ENCODE measurements around the gene WDR88.
"Not testable (repeated sequence)": the region's sequence is repeated elsewhere in the genome, so short reads cannot be mapped to it uniquely, and the experiment has no call there.

Gene WDR88

GRCh38 chr19:33156334-33156733 is 24.4 kb downstream of the WDR88 start:
- H3K4me3 ChIP-seq (ENCODE audit: low read depth, low read length), result no peak overlapping the region
- in situ Hi-C loops (cut with HindIII; ENCODE audit: low sequenced_read_pairs), result no loop called here
- no peak for DNase-seq (ENCODE audit: low read depth, low spot score)
- no peak for TF ChIP-seq CTCF (IDR thresholded peaks at IDR 0.05; ENCODE audit: low read depth, low read length)

- H3K4me3 ChIP-seq (ENCODE audit: low read depth, low read length), result no peak overlapping the region
- no peak for TF ChIP-seq CTCF (IDR thresholded peaks at IDR 0.05; ENCODE audit: low read depth, low read length)
- in situ Hi-C loops (cut with HindIII; ENCODE audit: low sequenced_read_pairs), result no loop called here
- no peak for DNase-seq (ENCODE audit: low read depth, low spot score)
These were observed 26.0 kb downstream of the WDR88 start for GRCh38 chr19:33157906-33158305.

GRCh38 chr19:33158365-33158764 is 26.5 kb downstream of the WDR88 start:
- no peak for TF ChIP-seq CTCF (IDR thresholded peaks at IDR 0.05; ENCODE audit: low read depth, low read length)
- in situ Hi-C loops (cut with HindIII; ENCODE audit: low sequenced_read_pairs), result no loop called here
- H3K4me3 ChIP-seq (ENCODE audit: low read depth, low read length), result no peak overlapping the region
- no peak for DNase-seq (ENCODE audit: low read depth, low spot score)

GRCh38 chr19:33159149-33159548 is 27.2 kb downstream of the WDR88 start:
- H3K4me3 ChIP-seq (ENCODE audit: low read depth, low read length), result no peak overlapping the region
- DNase-seq (ENCODE audit: low read depth, low spot score), result no peak
- no peak for TF ChIP-seq CTCF (IDR thresholded peaks at IDR 0.05; ENCODE audit: low read depth, low read length)
- in situ Hi-C loops (cut with HindIII; ENCODE audit: low sequenced_read_pairs), result no loop called here

GRCh38 chr19:33159893-33160292 is 28.0 kb downstream of the WDR88 start:
- in situ Hi-C loops (cut with HindIII; ENCODE audit: low sequenced_read_pairs), result no loop called here
- DNase-seq (ENCODE audit: low read depth, low spot score), result no peak
- no peak for TF ChIP-seq CTCF (IDR thresholded peaks at IDR 0.05; ENCODE audit: low read depth, low read length)
- no peak overlapping the region for H3K4me3 ChIP-seq (ENCODE audit: low read depth, low read length)

GRCh38 chr19:33161201-33161600 is 29.3 kb downstream of the WDR88 start:
- in situ Hi-C loops (cut with HindIII; ENCODE audit: low sequenced_read_pairs), result no loop called here
- DNase-seq (ENCODE audit: low read depth, low spot score), result no peak
- no peak overlapping the region for H3K4me3 ChIP-seq (ENCODE audit: low read depth, low read length)
- no peak for TF ChIP-seq CTCF (IDR thresholded peaks at IDR 0.05; ENCODE audit: low read depth, low read length)

- DNase-seq (ENCODE audit: low read depth, low spot score), result no peak
- no peak for TF ChIP-seq CTCF (IDR thresholded peaks at IDR 0.05; ENCODE audit: low read depth, low read length)
- in situ Hi-C loops (cut with HindIII; ENCODE audit: low sequenced_read_pairs), result no loop called here
- H3K4me3 ChIP-seq (ENCODE audit: low read depth, low read length), result no peak overlapping the region
These were observed 31.6 kb downstream of the WDR88 start for GRCh38 chr19:33163481-33163880.

GRCh38 chr19:33166037-33166436 is 34.1 kb downstream of the WDR88 start:
- DNase-seq (ENCODE audit: low read depth, low spot score); H3K4me3 ChIP-seq (ENCODE audit: low read depth, low read length); in situ Hi-C loops (cut with HindIII; ENCODE audit: low sequenced_read_pairs): not testable (repeated sequence)
